Uterus (tissue), 2 donors: ENCODE data around the gene CASK.

Experiments used
- CTCF ChIP-seq, 4 experiments: fragments of 200-600 bp in 2 of 4; fragments of 450-650 bp in 2 of 4; sonication (generic) in 2 of 4; IDR thresholded peaks; one replicate each; pipeline ENCODE4 v1.5.1; 2016 to 2019; ENCODE audit warnings: antibody characterized with exemption in 4 of 4, mild to moderate bottlenecking in 2 of 4, moderate library complexity in 1 of 4
- POLR2A ChIP-seq, 2 donors: fragments of 450-650 bp; IDR thresholded peaks; one replicate each; pipeline ENCODE4 v1.6.1; 2016; ENCODE audit warnings: antibody characterized with exemption in 2 of 2, mild to moderate bottlenecking in 1 of 2, moderate library complexity in 1 of 2

DNA sequence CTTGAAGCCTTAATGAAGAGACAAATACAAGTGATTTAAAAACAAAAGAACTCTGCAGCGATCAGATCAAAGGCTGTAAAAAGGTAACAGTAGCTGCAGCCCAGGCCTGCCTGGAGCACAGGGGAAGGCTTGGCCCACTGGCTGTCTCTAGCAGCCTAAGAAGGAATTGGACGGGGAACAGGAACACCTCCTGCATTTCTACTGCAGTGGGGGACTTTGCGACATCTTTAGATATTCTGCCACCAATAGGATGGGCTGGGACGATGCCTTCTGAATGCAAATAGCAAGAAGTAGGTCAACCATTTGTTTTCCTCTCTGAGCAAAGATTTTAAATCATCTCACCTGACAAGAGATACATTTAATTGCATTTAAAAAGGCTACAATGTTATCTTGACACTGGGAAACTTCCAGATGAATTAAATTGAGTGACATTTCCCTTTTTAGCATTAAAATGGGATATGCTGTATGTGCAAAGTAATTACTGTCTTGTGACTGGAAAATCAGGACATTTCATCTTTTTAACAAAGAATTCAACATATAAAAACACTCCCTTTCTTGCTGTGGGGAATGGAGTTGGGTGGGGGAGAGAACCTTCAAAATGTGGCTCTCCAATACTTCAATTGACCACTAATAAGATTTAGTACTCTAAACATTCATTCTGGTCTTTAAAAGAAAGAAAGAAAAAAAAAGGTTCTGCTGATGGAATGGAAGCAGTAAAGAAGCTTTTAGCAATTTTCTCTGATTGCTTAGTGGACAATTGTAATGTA lies 406.2 kb downstream of the CASK start:
- TF ChIP-seq CTCF (IDR thresholded peaks at IDR 0.05) (no peak), POLR2A (IDR thresholded peaks at IDR 0.05) (no peak)
